ENCODE results near the gene FHIT.

FHIT gene

DNA sequence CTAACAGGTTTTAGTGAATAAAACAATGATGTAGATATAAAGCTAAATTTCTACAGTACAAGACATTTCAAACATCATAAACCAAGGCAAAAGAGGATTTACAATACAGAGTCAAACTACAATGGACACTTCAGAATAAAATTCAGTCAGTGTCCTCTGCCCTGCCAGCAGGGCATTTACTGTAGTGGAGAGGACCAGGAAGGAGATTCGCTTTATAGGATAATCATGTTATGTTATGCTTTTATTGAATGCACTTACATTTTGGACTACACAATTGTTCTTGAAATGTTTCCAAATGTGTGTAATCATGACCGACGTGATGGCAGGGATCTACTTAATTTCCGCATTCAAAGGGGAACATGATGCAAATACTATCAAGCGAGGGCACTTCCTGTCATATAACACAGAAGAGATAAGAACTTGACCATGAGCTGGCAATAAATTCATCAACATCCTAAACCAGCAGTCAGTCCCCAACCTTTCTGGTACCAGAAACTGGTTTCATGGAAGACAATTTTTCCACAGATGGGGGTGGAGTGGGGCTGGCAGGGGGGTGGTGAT is 925.6 kb downstream of the FHIT start:
- no peak for DNase-seq (ENCODE audit: low read depth)

DNA sequence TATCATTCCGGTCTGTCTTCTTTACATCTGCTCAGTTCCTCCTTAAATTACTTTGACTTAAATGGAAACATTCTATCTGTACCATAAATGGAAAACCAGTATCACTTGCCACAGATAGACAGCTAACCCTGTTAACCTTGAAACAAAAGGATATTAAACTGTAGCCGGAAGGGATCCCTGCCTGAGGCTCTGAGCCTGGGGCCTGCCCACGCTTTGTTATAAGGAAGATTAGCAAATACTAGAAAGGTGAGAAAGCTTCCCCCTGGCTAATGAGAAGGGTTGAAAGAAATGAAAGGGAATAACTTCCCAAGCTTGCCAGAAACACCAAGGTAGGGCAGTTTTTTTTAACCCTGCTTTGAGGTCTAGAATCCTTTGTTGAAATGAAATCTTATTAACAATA is 927.6 kb downstream of the FHIT start:
- DNase-seq (ENCODE audit: low read depth): no peak

DNA sequence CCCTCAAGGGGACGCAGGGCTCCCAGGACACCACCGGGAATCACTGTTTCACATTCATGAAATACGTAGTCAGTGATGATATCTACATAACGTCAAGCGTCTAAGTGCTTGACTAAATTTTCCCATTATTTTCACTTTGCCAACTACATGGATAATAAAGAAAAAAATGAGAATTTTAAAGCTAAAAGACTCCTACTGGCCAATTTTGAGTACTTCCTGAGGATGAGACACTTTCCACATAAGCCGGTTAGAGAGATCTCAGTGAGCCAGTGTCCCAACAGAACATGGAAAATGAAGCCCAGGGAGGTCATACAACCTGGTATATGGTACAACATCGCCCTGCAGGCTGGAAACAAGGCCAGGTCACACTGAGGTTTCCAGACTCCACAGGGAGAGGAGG is 928.1 kb downstream of the FHIT start:
- no peak for DNase-seq (ENCODE audit: low read depth)

DNA sequence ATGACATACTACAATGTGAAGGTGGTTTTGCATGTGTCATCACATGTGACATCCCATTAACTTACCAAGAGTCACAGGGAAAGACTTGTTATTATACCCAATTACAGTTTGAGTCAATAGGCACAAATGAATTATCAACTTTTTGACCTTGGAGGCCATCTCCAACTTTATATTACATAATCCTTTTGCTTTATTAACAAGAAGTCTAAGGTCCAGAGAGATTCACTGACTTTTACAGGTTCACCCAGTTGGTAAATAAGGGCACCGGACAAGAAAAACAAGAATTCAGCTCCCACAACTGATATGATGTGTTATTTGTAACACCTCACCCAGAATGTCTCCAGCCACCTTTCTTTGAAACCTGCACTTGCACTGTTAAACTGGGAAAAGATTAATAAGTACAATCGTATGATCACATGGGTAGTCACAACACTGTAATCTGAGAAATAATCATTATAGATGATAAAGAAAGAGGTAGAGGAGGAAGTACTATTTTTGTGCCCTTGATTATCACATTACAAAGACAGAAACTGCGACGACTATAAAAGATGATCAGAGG is 928.9 kb downstream of the FHIT start:
- DNase-seq (ENCODE audit: low read depth): no peak

DNA sequence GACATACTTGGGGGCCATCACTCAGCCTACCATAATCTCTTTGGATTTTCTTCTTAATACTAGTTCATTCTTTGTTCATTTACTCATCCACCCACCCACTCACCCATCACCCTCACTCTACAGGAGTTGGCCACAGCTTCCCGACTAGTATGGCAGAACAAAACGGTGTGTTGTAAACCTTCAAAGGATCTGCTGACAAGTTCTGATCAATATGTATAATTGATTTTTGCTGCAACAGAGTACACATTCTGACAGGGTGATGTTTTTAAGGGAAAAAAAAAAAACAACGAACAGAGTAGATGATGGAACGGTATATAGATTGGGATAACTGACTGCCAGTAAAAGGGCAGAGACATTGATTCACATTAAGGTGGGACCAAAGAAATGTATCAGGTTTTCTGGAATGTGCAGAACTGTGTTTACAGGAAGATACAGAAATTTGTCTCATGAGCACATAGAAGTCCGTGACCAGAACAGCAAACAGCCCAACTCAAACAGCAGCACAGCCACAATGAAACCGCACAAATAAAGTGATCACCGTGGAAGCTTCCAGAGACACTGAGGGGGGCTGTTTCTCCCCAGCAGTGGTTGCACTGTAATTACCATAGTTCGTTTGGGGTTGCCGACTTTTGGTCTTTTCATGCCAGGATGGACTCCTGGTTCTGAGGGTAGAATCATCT is 931.9 kb downstream of the FHIT start:
- no peak for DNase-seq (ENCODE audit: low read depth)

DNA sequence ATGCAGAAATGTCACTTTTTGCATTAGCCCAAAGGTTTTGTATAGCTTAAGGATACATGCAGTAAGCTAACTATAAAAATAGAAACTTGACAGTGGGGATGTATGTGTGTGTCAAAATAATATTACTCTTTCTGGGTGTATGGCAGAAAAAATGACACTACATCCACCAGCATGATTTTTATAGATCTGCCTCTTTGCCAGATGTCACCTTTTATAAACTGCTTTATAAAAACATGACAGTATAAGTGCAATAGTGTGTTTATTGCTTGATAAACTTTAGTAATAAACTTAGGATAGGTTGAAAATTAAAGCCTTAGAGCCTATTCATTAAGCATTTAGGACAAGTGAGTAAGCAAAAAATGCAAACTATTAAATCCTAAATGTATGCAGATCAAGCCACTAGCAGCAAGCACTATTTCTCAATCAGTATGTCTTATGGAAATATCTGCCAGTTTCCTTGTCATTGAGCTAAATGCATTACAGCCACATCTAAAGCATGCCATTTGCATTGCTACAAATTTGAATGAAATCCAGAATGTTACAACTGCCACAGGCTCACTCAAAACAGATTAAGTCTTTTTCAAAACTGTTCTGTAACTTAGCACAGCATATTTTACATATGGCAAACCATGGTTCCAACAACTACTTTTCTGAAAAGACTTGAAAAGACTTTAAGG is 935.0 kb downstream of the FHIT start:
- no peak for DNase-seq (ENCODE audit: low read depth)

DNA sequence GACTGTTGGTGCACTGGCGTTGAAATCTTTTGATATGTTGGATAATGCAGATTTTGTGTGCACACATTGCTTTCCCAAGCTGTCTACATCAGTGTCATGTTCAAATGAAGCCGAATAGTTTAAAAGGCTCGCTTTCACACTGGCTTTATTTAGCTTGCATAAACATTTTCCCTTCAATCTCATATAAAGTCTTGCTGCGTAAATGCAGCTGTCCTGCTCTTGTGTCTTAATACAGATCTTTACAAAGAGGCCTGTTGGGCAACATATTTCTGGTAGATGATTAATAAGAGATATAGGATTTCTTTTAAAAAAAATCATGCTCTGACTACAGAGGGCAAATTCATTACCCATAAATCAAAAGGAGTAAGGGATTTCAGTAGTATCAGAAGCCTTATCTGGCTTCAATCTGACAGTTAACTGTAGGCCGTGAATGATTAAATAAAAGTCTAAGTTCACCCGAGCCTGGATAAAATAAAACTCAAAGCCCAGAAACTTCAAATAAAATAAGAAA is 937.2 kb downstream of the FHIT start:
- DNase-seq (ENCODE audit: low read depth): no peak

DNA sequence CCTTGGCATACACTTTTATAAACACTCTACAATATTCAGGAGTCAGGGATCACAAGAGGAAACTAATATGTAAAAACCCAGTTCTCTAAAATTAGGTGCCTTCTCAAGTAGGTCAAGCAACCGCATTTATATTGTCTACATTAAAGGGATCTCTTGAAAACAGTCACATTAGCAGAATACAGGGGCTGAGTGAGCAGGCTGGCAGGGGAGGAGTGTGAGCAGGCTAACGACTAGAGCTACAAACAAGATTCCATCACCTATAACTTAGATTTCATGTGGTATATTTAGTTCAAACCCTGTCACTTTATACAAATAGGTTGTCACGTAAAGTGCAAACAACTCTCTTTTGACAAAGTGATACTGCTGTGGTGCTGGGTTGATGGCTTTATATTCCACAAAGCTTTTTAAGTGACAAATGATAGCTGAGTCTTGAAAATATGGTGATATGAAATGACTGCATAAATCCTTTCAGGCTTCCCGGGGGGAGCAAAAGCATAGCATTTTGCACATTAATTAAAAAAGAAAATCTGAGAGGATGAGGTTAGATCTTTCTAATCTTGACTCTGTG is 937.9 kb downstream of the FHIT start:
- DNase-seq (ENCODE audit: low read depth): no peak

DNA sequence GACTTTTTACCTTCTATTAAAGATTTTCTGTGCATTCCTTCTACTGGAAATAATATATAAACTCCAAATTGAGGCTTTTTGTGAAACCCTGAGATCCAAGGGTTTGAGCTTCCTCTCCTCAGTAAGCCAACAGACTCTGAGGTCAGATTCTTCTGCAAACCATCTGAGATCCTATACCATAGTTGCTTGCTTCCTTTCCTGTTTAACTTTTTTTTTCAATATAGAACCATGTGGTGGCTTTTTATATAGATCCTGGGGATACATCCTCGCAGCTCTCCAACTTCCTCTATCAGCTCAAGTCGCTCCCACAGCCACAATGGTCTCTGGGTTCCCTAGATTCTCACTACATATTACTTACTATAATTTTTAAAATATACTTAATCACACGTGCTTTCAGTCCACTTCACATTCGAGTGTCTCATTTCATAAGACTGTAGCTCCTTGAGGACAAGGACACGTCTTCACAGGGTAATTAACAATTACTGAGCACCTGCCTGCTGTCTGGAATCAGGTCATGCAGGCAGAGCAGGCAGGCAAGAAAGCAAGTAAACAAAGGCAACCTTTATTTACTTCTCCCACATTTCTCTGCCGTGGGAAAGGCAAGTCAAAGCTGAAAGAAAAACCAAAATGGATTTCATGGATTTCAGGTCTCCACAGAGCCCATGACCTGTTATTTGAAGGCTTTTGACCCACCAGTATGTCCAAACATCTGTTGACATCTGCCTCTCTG is 941.5 kb downstream of the FHIT start:
- DNase-seq (ENCODE audit: low read depth): no peak

DNA sequence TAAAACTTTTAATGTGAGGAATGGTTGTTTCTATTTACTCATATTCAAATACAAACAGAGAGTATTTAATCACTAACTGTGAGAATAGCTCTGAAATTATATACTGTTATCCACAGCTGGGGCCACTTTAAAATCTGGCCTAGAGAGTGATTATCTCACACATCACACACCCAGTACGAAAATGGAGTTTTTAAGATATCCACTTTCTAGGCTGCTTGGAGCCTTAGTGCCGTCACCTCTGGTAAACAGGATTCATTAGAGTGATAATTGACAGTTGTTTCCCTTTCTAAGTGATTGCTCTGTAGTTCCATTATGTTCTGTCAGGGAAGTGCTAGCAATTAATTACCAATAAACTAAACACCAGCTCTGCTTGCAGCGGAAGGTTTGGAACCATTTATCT is 942.4 kb downstream of the FHIT start:
- no peak for DNase-seq (ENCODE audit: low read depth)

DNA sequence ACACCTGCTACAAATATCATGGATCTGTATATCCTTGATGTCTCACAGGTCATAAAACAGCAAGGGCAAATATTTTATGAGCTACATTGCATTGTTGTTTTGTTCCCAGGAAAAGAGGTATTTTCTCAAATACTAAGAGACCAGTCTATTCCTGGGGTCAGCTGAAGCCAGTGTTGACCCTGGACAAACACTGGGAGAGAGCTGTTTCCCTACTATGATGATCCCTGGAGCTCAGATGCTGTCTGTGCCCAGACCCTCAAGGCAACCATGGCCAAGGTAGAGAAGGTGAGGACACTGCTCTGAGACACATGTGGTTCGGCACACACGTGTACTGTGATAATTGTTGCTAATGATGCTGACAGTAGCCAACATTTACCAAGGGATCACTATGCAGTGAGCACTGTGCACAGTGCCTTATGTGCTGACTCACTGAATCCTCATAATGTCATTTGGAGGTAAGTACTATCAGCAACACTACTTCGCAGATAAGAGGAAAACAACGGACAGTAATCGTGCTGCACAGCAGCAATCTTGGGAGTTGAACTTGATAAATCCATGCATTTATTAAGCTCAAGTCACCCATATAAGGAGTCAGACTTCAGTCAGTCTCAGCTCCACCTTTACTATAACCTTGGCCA is 943.6 kb downstream of the FHIT start:
- no peak for DNase-seq (ENCODE audit: low read depth)

DNA sequence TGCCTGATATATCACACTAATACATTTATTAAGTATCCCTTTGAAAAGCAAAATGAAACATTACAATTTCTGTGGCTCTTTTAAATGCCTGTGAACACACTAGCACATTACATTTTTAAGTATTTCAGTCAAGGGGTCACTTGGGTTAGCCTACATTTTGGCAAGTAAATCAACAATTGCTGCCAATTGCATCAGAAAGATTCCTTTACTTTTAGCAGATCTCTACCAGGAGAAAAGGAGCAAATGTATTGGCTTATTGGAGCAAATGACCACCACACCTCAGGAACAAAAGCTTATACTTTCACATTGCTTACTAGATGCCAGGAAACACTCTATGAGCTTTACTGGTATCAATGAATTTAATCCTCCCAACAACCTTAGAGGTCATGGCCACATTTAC is 947.1 kb downstream of the FHIT start:
- DNase-seq (ENCODE audit: low read depth): no peak

DNA sequence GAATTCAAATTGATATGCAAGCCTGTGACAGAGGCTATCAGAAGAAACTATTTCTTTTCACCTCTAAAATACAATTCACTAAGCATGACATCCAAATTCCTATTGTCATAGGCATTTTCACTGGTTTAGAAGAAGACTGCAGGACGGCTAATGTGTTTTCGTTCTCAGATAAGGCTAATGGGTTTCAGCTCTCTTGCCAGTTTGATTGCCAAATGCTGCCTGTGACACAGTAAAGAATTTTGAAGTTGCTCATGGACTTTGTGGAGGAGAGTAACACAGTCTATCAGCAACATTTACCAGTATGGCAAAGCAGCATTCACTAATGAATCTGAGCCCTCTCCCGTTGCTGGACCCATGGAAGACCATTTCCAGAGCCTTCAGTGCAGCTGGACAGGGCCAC is 948.1 kb downstream of the FHIT start:
- no peak for DNase-seq (ENCODE audit: low read depth)

DNA sequence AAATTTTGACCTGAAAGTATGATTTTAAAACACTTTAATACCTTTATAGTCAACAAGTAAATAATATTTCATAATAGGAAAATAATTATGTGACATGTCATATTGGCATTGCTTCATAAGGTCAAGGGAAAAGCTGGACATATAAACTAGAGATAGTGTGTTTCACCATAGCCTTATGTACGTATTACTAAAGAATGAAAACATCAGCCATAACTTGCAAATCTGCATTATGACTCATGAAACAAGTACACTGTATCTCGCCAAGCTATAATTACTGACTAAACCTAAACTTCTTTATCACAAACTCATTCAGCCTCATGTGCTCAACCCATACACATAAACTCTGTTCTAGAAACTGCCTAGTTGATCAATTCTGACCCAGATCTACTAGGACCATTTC is 950.1 kb downstream of the FHIT start:
- DNase-seq (ENCODE audit: low read depth): no peak

DNA sequence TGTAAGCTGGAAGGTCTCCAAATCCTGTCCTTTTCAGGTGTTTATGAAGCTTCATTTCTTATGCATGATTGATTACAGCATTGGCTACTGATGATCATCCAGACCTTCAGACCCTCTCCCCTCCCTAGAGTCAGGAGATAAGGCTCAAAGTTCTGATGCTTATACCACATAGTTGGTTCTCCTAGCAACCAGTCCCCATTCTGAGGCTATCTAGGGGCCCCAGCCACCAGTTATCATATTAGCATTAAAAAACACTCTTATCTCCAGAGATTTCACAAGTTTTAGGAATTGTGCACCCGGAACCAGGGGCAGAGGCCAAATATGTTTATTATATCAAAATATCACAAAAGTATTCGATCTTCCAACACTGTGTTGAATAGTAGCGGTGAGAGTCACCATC is 953.1 kb downstream of the FHIT start:
- no peak for DNase-seq (ENCODE audit: low read depth)

DNA sequence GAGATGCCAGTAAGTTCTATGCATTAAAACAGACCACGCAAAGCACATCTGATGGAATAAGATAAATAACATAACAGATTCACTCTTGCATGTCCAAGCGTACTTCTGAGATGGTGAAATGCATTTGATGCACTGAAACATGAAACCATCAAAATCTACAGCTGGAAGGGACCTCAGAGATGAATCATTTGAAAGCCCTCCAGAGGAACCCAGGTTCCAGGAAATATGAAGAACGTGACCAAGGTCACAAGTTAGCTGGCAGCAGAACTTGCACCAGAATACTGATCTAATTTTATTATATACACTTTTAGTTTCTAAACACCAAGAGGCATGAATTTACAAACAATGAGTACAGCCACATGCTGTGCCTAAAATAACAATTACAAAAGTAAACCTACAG is 957.1 kb downstream of the FHIT start:
- no peak for DNase-seq (ENCODE audit: low read depth)

DNA sequence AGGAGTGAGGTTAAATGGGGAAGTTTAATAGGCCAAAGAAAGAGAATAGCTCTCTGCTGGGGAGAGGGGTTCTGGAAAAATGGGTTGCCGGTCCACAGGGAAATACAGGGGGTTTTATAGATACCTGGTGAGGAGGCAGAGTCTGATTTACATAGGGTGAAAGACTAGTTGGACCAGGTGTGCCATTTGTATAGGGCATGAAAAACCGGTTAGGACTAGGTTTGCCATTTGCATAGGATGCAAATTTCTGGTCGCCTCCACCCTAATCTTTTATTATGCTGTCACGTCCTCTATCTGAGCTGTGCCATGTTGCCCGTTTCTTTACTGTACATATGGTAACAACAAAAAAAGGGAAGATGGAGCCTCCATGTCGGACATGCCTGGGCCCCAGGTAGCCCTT is 960.1 kb downstream of the FHIT start:
- DNase-seq (ENCODE audit: low read depth): no peak

DNA sequence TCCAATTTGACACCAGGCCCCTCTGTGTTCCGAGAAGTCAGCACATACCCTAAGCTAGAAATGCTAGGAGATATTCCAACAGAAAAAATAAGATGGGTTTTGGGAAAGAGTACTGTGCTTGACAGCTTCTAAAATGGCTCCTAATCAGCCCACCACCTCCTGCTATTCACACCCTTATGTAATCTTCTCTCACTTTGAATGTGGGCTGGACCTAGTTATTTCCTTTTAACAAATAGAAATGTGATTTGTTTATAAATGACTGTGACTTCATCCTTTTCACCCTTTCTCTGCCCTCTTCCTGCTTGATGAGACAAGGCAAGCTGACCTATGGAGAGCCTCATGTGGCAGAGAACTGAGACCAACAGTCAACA is 961.1 kb downstream of the FHIT start:
- DNase-seq (ENCODE audit: low read depth): no peak

DNA sequence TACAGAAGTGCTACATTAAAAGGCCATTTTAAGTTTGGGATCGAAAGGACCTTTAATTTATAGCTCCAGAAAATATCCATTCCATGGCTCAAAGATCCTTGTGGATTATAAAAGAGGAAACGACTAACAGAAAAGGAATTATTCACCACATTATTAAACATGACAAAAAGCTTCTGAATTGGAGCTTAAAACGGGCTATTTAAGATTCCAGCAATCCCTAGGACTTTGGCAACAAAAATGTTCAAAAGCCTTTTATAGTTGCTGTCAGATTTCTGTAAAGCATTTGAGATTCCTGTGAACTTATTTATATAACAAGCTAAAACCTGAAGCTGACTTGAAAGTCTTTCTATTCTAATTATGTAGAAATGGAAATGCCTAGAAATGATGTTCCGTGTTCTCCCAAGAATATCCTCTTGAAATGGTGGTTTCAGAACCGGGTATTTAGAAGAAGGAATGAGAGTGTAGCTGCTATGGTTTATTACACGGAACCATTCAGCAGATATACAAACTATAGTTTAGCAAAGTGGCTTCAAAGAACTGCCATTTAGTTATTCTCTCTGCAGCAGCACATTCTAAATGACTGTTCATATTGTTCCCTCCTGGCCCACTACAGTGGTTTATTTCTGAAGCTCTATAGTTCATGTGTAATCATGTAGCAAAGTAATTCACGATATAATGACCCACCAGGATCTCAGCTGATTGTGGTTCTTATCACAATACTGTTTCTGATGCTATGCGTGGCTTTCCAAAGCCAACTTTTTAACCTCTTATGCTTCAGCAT is 961.7 kb downstream of the FHIT start:
- DNase-seq (ENCODE audit: low read depth): no peak

DNA sequence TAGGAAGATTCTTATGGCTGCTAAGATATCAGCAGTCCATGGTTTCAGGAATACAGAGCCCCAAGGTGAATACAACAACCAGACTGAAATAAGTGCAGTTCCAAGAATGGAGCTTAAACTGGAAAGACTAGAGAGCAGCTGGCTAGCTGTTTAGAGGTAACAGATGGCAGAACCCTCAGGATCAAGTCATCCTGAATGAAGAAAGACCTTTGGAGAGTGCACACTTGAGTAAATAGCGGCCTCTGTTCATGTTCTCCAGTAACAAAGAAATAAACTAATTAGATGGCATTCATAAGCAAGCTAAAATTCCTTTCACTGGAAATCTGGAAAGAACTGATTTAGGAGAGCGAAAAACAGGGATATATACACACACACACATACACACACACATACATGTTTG is 968.4 kb downstream of the FHIT start:
- DNase-seq (ENCODE audit: low read depth): no peak

DNA sequence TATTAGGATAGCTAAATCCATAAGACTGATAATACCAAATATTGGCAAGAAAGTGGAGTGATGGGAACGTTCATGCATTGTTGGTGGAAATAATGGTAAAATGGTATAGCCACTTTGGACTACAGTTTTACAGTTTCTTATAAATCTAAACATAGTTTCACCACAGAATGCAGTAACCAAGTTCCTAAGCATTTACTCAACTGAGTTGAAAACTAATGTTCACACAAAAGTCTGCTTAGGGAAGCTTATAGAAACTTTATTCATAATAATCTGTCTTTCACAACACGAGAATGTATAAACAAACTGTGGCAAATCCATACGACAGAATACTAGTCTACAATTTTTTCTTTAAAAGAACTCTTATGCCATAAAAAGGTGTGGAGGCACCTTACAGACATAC is 969.3 kb downstream of the FHIT start:
- no peak for DNase-seq (ENCODE audit: low read depth)

Data from stimulated activated CD8-positive, alpha-beta memory T cell treated with anti-CD3 and anti-CD28 coated beads, Interleukin-12 subunit alpha, Interleukin-12 subunit beta, amount 100 ng/mL, for 4 hours (primary cell).